Sciatic nerve (tissue), 1 donor: Measurements from ENCODE around the gene ZNF90. TPM values are rescaled to one million over a fixed set of nuclear protein-coding genes. Genes with fewer than 3 reads are reported as not detected.

Experiments used
- total RNA-seq: library from RNA; stranded (reverse); fragmentation: NEBNext Ultra II Directional; extraction: Animal tissue kit (Norgen Biotek cat#: 25700); gene quantifications from one replicate; pipeline ENCODE4 v1.2.1, GENCODE V29; 2021
- donor health status: DM: no; HTN: no; CAD: no.

The ZNF90 gene
- total RNA-seq, 1 donor from 2014 or later: 5.1 TPM

Other genes starting within 250 kb of the ZNF90 start
- gene ZNF253, start 212.1 kb upstream of the ZNF90 start, total RNA-seq: 10.5 TPM
- gene ZNF93, start 177.1 kb upstream of the ZNF90 start, total RNA-seq: 3.6 TPM
- gene ZNF682, start 38.5 kb upstream of the ZNF90 start, total RNA-seq: 6.1 TPM
- 5.1 TPM for gene ZNF486, start 89.2 kb downstream of the ZNF90 start, total RNA-seq